ENCODE data around the gene ALG12.

The ALG12 gene

DNA sequence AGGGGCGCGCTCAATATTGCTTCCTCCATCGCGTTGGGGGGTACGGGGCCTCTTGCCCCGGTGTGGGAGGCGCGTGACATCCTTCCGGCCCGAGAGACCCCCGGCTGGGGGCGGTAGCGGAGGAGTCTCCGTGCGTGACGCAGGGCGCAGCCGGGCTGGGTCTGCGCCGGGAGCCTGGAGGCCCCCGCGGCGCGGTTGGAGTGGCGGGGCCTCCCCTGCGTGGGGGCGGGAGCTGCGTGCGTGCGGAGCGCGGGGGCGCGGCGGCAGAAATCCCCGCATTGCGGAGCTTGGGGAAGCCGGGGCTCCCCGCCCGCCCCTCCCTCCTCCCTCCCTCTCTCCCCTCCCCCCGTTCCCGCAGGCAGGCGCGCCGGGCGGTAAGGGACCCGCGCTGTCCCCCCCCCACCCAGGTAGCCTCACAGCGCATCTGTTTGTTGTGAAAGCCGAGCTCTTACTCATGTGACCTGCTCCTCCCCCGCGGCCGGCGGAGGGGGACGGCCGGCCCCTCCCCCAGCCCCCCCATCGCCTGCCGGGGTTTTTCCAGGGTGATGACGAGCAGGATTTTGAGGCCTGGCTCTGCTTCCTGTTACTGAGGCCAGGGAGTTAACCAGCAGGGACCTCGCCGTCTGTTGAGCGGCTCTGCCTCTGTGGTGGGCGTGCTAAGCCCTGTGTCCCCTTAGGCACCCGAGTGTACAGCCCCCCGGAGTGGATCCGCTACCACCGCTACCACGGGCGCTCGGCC, 43.9 kb upstream of the ALG12 start:
- peak overlapping the region; percentile 73 to 81 for H3K4me3 ChIP-seq (ENCODE audit: low read length in 2 of 2)
- no peaks in the 10 kb centered on the region for H3K9me3 ChIP-seq (ENCODE audit: control insufficient read depth in 2 of 2, low read length in 2 of 2)
- no peaks in the 10 kb centered on the region for H3K27me3 ChIP-seq (ENCODE audit: control insufficient read depth in 1 of 2, insufficient read depth in 2 of 2, low read length in 2 of 2)
- peaks cover 5 to 7% of the 10 kb centered on the region in 2 donors for H3K36me3 ChIP-seq (ENCODE audit: control insufficient read depth in 2 of 2, insufficient read depth in 2 of 2, low read length in 2 of 2)
- peak overlapping the region; percentile 77 for H3K27ac ChIP-seq (ENCODE audit: low read length)
- H3K9ac ChIP-seq (ENCODE audit: low read length in 2 of 2), result peak overlapping the region; percentile 66 to 73
- H3K4me1 ChIP-seq (ENCODE audit: control insufficient read depth, insufficient read depth, low read length), result peaks cover 51% of the 10 kb centered on the region

DNA sequence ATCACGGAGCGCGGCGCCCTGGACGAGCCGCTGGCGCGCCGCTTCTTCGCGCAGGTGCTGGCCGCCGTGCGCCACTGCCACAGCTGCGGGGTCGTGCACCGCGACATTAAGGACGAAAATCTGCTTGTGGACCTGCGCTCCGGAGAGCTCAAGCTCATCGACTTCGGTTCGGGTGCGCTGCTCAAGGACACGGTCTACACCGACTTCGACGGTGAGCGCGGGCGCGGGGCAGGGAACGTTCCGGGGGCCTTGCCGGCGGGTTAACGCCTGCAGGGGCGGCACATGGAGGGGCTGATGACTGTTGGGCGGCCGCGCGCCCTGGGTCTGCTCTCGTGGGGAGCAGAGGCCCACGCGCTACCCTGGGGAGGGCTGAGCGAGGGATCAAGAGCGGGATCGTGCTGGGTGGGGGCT, 43.4 kb upstream of the ALG12 start:
- peaks cover 46% of the 10 kb centered on the region for H3K4me1 ChIP-seq (ENCODE audit: control insufficient read depth, insufficient read depth, low read length)

DNA sequence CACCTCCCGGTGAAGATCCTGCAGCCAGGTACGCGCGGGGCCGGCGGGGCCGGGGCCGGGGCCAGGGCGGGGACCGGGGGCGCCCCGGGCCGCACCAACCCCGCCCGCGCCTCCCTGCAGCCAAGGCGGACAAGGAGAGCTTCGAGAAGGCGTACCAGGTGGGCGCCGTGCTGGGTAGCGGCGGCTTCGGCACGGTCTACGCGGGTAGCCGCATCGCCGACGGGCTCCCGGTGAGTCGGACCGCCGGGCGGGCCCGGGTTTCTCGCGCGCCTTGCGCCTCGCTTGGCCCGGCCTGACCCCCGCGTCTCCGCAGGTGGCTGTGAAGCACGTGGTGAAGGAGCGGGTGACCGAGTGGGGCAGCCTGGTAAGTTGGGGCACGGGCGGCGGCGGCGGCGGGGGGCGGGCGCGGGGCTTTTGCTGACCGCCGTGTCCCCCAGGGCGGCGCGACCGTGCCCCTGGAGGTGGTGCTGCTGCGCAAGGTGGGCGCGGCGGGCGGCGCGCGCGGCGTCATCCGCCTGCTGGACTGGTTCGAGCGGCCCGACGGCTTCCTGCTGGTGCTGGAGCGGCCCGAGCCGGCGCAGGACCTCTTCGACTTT, 42.9 kb upstream of the ALG12 start:
- Histone ChIP-seq H3K27me3 (ENCODE audit: control insufficient read depth in 1 of 2, insufficient read depth in 2 of 2, low read length in 2 of 2) (no peaks in the 10 kb centered on the region), H3K27ac (ENCODE audit: low read length) (peak overlapping the region; percentile 77), H3K36me3 (ENCODE audit: control insufficient read depth in 2 of 2, insufficient read depth in 2 of 2, low read length in 2 of 2) (peaks cover 5 to 7% of the 10 kb centered on the region in 2 donors), H3K4me3 (ENCODE audit: low read length in 2 of 2) (peak overlapping the region; percentile 72 to 81), H3K9ac (ENCODE audit: low read length in 2 of 2) (peak overlapping the region in 1 of 2 donors; percentile 73), H3K4me1 (ENCODE audit: control insufficient read depth, insufficient read depth, low read length) (peaks cover 41% of the 10 kb centered on the region), H3K9me3 (ENCODE audit: control insufficient read depth in 2 of 2, low read length in 2 of 2) (no peaks in the 10 kb centered on the region)

More for the DNA sequence above, 43.4 kb upstream of the ALG12 start:
- Histone ChIP-seq H3K36me3 (ENCODE audit: control insufficient read depth in 2 of 2, insufficient read depth in 2 of 2, low read length in 2 of 2) (peaks cover 5 to 7% of the 10 kb centered on the region in 2 donors), H3K27me3 (ENCODE audit: control insufficient read depth in 1 of 2, insufficient read depth in 2 of 2, low read length in 2 of 2) (no peaks in the 10 kb centered on the region), H3K27ac (ENCODE audit: low read length) (peak overlapping the region; percentile 77), H3K4me3 (ENCODE audit: low read length in 2 of 2) (peak overlapping the region; percentile 72 to 81), H3K9me3 (ENCODE audit: control insufficient read depth in 2 of 2, low read length in 2 of 2) (no peaks in the 10 kb centered on the region), H3K9ac (ENCODE audit: low read length in 2 of 2) (peak overlapping the region; percentile 66 to 73)

DNA sequence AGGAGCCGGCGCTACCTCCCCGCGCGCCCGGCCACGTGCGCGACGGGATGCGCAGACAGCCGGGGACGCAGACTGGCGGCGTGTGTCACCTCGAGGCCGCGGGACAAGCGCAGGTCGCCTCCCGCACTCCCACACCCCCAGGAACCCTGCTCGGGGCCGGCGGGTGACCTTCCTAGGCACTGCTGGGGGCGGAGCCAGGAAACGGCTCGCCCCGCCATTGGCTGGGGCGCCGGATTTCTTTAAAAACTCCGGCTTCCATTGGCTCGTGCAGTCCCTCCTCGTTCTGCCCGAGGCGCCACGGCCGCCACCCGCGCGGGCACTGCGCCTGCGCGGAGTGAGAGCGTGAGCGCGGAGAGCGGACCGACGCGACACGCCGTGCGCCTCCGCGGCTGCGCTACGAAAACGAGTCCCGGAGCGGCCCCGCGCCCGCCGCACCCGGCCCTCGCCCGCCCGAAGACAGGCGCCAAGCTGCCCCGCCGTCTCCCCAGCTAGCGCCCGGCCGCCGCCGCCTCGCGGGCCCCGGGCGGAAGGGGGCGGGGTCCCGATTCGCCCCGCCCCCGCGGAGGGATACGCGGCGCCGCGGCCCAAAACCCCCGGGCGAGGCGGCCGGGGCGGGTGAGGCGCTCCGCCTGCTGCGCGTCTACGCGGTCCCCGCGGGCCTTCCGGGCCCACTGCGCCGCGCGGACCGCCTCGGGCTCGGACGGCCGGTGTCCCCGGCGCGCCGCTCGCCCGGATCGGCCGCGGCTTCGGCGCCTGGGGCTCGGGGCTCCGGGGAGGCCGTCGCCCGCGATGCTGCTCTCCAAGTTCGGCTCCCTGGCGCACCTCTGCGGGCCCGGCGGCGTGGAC, 42.1 kb upstream of the ALG12 start, which contains the start of gene PIM3:
TSS of gene PIM3 (plus strand) at position 614 of the 846 bp plus-strand sequence. CDS start at position 790, 176 bp downstream.
- peak within 1 kb of the TSS; percentile 72 to 81 for H3K4me3 ChIP-seq (ENCODE audit: low read length in 2 of 2)
- H3K9ac ChIP-seq (ENCODE audit: low read length in 2 of 2), result peak within 1 kb of the TSS; percentile 72 to 73
- peaks cover 38% of the 10 kb centered on the region for H3K4me1 ChIP-seq (ENCODE audit: control insufficient read depth, insufficient read depth, low read length)
- peak within 1 kb of the TSS; percentile 77 for H3K27ac ChIP-seq (ENCODE audit: low read length)
- H3K36me3 ChIP-seq (ENCODE audit: control insufficient read depth in 2 of 2, insufficient read depth in 2 of 2, low read length in 2 of 2), result peaks cover 5 to 7% of the 10 kb centered on the region in 2 donors
- no peaks in the 10 kb centered on the region for H3K9me3 ChIP-seq (ENCODE audit: control insufficient read depth in 2 of 2, low read length in 2 of 2)
- no peaks in the 10 kb centered on the region for H3K27me3 ChIP-seq (ENCODE audit: control insufficient read depth in 1 of 2, insufficient read depth in 2 of 2, low read length in 2 of 2)

DNA sequence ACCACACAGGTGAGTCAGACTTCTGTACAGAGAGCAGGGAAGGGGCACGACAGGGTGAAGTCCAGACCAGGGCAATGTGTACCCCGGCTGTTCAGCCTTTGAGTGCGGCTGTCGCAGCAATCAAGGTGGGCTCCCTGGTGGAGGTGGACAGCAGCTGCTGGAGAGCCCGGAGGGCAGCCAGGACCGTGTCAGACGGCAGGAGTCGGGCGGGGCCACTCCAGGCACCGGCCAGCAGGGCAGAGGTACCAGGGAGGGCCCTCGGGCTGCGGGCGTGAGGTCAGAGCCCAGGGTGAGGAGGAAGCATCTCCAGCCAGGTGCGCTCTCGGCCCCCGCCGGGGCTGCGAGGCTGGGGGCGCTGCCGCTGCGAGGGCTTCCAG, 41.5 kb upstream of the ALG12 start:
- Histone ChIP-seq H3K27me3 (ENCODE audit: control insufficient read depth in 1 of 2, insufficient read depth in 2 of 2, low read length in 2 of 2) (no peaks in the 10 kb centered on the region), H3K36me3 (ENCODE audit: control insufficient read depth in 2 of 2, insufficient read depth in 2 of 2, low read length in 2 of 2) (peaks cover 5 to 7% of the 10 kb centered on the region in 2 donors), H3K27ac (ENCODE audit: low read length) (peak overlapping the region; percentile 73), H3K9me3 (ENCODE audit: control insufficient read depth in 2 of 2, low read length in 2 of 2) (no peaks in the 10 kb centered on the region), H3K4me3 (ENCODE audit: low read length in 2 of 2) (peak overlapping the region; percentile 62 to 81), H3K4me1 (ENCODE audit: control insufficient read depth, insufficient read depth, low read length) (peaks cover 37% of the 10 kb centered on the region), H3K9ac (ENCODE audit: low read length in 2 of 2) (peak overlapping the region; percentile 52 to 72)

DNA sequence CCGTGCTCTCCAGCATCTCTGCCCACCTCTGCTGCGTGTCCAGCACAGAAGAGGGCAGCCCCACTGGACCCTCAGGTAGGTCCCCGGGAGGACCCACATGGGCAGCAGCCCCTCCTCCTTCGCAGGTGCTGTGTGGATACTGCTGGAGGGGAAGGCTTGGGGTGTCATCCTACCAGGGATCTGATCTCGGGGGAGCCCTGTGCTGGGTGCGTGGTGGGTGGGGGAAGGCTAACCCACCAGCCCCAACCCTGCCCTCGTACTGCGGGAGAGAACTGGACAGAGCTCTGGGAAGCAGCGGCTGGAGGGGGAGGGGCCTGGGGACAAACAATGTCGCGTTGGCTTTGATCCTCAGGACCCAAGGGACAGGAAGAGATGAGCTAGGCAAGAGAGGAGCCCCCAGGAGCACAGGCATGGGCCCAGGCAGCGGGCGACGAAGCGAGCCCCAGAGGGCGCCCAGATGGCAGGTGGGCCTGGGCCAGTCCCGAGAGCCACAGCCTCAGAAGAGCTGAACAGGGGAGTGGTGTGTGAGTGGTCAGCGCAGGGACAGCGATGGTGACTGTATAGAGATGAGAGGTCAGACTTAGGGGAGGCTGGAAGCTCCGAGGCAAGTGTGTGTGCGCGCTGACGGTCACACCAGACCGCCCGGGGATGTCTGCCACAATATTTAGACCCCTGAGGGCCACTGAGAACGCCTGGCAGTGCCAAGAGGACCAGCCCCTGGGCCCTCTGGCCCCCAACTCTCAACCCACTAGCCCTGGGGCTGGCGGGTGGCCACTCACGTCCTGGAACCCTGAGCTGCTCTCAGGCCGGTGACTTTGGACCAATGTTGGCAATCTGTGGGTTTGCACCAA, 40.9 kb upstream of the ALG12 start:
- H3K4me3 ChIP-seq (ENCODE audit: low read length in 2 of 2), result peak overlapping the region; percentile 62 to 81
- H3K9ac ChIP-seq (ENCODE audit: low read length in 2 of 2), result peak overlapping the region; percentile 52 to 72
- no peaks in the 10 kb centered on the region for H3K9me3 ChIP-seq (ENCODE audit: control insufficient read depth in 2 of 2, low read length in 2 of 2)
- no peak overlapping the region for H3K27ac ChIP-seq (ENCODE audit: low read length)
- H3K27me3 ChIP-seq (ENCODE audit: control insufficient read depth in 1 of 2, insufficient read depth in 2 of 2, low read length in 2 of 2), result no peaks in the 10 kb centered on the region
- peaks cover 36% of the 10 kb centered on the region for H3K4me1 ChIP-seq (ENCODE audit: control insufficient read depth, insufficient read depth, low read length)
- H3K36me3 ChIP-seq (ENCODE audit: control insufficient read depth in 2 of 2, insufficient read depth in 2 of 2, low read length in 2 of 2), result peaks cover 5 to 6% of the 10 kb centered on the region in 2 donors

DNA sequence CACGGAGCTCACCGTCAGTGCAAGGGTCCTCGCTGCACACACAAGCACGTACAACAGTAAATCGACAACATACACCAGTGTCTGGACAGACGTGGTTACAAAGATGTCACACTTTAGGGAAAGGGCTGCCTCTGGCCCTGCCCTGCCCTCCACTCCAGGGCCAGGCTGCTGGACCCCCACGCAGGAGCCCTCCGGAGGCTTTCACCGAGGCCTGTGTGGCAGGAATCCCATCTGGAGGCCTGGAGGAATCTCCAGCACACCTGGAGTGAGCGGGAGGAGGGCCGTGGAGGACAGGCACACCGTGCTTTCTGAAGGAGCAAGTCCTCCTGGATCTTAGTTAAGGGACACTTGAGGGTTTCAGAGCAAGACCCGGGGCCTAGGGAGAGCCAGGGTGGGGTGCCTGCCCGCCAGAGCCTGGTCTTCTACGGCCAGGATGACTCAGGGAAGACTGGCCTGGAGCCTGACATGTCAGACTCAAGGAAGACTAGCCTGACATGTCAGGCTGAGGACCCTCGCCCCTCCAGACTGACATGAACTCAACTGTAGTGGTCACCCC, 40.2 kb upstream of the ALG12 start:
- Histone ChIP-seq H3K9me3 (ENCODE audit: control insufficient read depth in 2 of 2, low read length in 2 of 2) (no peaks in the 10 kb centered on the region), H3K27me3 (ENCODE audit: control insufficient read depth in 1 of 2, insufficient read depth in 2 of 2, low read length in 2 of 2) (no peaks in the 10 kb centered on the region), H3K27ac (ENCODE audit: low read length) (no peak overlapping the region), H3K9ac (ENCODE audit: low read length in 2 of 2) (no peak overlapping the region), H3K4me1 (ENCODE audit: control insufficient read depth, insufficient read depth, low read length) (peaks cover 37% of the 10 kb centered on the region), H3K4me3 (ENCODE audit: low read length in 2 of 2) (no peak overlapping the region), H3K36me3 (ENCODE audit: control insufficient read depth in 2 of 2, insufficient read depth in 2 of 2, low read length in 2 of 2) (peaks cover 4% of the 10 kb centered on the region in 2 donors)

DNA sequence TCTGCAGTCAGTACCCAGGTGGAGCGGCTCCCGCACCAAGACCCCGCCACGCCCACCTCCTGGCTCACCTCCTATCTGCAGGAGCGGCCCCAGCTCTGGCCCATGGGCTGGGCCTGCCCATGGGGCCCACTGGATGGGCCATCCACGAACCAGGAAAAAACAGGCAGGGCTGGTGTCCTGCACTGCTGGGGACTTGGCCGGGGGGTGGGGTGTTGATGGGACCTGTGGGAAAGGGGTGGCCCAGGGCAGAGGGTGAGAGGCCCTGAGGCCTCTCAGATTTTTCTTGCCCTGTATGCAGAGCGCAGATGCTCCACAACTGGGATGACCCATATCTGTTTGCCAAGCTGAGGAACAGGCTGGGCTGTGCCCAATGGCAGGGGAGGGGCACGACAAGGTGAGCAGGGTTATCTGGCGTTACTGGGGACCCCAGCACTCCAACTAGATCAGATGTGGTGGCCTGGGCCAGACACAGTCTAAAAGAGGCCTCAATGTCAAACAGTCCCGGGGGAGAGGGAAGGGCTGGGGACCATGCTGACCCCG, 39.7 kb upstream of the ALG12 start:
- Histone ChIP-seq H3K36me3 (ENCODE audit: control insufficient read depth in 2 of 2, insufficient read depth in 2 of 2, low read length in 2 of 2) (peaks cover 0 to 2% of the 10 kb centered on the region in 2 donors), H3K27ac (ENCODE audit: low read length) (no peak overlapping the region), H3K27me3 (ENCODE audit: control insufficient read depth in 1 of 2, insufficient read depth in 2 of 2, low read length in 2 of 2) (no peaks in the 10 kb centered on the region), H3K4me1 (ENCODE audit: control insufficient read depth, insufficient read depth, low read length) (peaks cover 35% of the 10 kb centered on the region), H3K9me3 (ENCODE audit: control insufficient read depth in 2 of 2, low read length in 2 of 2) (no peaks in the 10 kb centered on the region), H3K9ac (ENCODE audit: low read length in 2 of 2) (no peak overlapping the region), H3K4me3 (ENCODE audit: low read length in 2 of 2) (no peak overlapping the region)

DNA sequence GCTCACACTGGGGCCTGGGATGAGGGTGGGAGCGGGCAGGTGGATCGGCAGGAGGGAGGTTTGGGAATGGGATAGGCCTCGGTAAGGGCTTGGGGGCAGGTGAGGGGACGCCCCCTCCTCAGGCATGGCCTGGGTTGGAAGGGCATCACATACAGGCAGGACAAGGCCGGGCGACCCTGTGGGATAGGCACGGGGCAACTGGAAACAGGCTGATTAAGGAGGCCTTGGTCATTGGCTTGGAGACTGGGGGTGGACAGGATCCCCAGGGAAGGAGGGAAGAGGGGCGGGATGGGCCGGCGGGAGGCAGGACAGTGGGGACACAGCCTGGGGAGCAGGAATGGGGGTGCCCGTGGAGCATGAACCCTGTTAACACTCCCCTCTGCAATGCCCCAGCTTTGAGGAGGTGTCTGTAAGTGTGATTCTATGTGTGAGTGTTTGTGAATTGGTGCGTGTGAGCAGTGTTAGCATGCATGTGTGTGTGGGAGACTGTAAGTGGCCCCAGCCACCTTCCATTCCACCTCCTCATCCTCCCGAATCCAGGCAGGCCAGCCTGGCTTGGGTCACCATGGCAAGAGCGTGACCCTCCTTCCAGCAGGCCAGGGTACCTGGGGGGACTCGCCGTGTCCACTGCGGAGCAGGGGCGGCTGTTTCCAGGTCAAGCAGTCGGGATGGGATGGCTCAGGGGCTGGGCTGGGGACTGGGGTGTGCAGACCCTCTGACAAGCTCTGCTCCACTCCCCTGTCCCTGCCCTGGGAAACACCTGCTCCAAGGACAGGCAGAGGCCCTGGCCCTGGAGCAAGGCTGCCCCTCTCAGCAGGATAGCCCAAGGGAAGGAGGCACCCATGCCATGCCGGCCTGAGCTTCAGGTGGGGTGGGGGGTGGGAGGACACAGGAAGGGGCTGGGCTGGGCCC, 38.9 kb upstream of the ALG12 start:
- no peak overlapping the region for H3K9ac ChIP-seq (ENCODE audit: low read length in 2 of 2)
- no peak overlapping the region for H3K4me3 ChIP-seq (ENCODE audit: low read length in 2 of 2)
- H3K27ac ChIP-seq (ENCODE audit: low read length), result no peak overlapping the region
- H3K4me1 ChIP-seq (ENCODE audit: control insufficient read depth, insufficient read depth, low read length), result peaks cover 35% of the 10 kb centered on the region
- H3K36me3 ChIP-seq (ENCODE audit: control insufficient read depth in 2 of 2, insufficient read depth in 2 of 2, low read length in 2 of 2), result no peaks in the 10 kb centered on the region
- H3K9me3 ChIP-seq (ENCODE audit: control insufficient read depth in 2 of 2, low read length in 2 of 2), result no peaks in the 10 kb centered on the region
- H3K27me3 ChIP-seq (ENCODE audit: control insufficient read depth in 1 of 2, insufficient read depth in 2 of 2, low read length in 2 of 2), result no peaks in the 10 kb centered on the region

Data from stomach smooth muscle (tissue), 2 donors.